ENCODE data around the gene MYO6.

DNA sequence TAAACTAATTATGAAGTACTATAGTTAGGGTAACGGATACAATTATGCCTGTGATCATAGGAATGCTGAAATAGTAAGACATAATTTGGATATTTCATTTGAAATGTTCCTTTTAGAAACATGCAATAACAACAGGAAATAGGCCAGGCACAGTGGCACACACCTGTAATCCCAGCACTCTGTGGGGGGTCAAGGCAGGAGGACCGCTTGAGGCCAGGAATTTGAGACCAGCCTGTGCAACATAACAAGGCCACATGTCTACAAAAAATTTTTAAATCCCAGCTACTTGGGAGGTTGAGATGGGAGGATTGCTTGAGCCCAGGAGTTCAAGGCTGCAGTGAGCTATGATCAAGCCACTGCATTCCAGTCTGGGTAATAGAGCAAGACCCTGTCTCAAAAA lies 25.7 kb upstream of the MYO6 start:
- TF ChIP-seq, protein P1, sequence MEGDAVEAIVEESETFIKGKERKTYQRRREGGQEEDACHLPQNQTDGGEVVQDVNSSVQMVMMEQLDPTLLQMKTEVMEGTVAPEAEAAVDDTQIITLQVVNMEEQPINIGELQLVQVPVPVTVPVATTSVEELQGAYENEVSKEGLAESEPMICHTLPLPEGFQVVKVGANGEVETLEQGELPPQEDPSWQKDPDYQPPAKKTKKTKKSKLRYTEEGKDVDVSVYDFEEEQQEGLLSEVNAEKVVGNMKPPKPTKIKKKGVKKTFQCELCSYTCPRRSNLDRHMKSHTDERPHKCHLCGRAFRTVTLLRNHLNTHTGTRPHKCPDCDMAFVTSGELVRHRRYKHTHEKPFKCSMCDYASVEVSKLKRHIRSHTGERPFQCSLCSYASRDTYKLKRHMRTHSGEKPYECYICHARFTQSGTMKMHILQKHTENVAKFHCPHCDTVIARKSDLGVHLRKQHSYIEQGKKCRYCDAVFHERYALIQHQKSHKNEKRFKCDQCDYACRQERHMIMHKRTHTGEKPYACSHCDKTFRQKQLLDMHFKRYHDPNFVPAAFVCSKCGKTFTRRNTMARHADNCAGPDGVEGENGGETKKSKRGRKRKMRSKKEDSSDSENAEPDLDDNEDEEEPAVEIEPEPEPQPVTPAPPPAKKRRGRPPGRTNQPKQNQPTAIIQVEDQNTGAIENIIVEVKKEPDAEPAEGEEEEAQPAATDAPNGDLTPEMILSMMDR (IDR thresholded peaks at IDR 0.05): no peak
- TF ChIP-seq POLR2A (IDR thresholded peaks at IDR 0.05): no peak

Data from lower leg skin (tissue), 3 donors.